ENCODE measurements around the gene RHBDL3.

DNA sequence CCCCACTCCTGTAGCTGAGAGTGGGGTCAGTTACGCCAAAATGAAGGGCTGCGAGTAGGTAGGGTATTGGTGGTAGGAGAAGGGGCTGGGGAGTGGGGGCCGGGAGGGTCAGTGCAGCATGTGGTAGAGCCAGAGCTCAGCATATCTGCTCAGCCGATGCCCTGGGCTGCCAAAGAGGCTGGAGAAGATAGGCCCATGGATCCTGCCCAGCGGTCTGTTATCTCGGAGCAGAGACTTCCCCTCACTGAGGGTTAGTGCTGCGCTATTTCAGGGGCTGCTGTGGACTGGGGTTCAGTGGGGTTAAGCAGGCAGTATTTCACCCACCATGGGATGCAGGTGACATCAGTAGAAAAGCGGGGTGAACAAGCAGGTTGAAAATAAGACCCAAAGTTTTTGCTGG, 19.7 kb downstream of the RHBDL3 start:
- TF ChIP-seq SREBF2 (IDR thresholded peaks at IDR 0.05; ENCODE audit: low read length) (no peak), POLR2A (IDR thresholded peaks at IDR 0.05; ENCODE audit: low read depth, low read length) (no peak), YY1 (IDR thresholded peaks at IDR 0.05; ENCODE audit: low read depth, low read length) (no peak), POLR2AphosphoS5 (IDR thresholded peaks at IDR 0.05; ENCODE audit: low read length) (no peak), FOXK2 (IDR thresholded peaks at IDR 0.05) (no peak), CEBPZ (IDR thresholded peaks at IDR 0.05; ENCODE audit: low read depth, low read length) (no peak), IRF3 (IDR thresholded peaks at IDR 0.05) (no peak), RBBP5 (conservative IDR thresholded peaks at IDR 0.05) (no peak), EZH2 (IDR thresholded peaks at IDR 0.05; ENCODE audit: borderline replicate concordance, control insufficient read depth, low read depth, low read length) (no peak), CTCF (IDR thresholded peaks at IDR 0.05 in 2 of 3, conservative IDR thresholded peaks at IDR 0.05 in 1 of 3; ENCODE audit: control insufficient read depth in 2 of 3, extremely low read depth in 1 of 3, insufficient read depth in 1 of 3, low read depth in 3 of 3, low read length in 3 of 3) (no peak), GATAD2B (conservative IDR thresholded peaks at IDR 0.05; ENCODE audit: low read depth) (no peak)
